Esophagus squamous epithelium (tissue), 4 donors: Measurements from ENCODE around the gene ANKRD40.

Experiments used
- POLR2A ChIP-seq, 4 donors: fragments of 450-650 bp; IDR thresholded peaks; one replicate each; pipeline ENCODE4 v1.6.1; 2017; ENCODE audit warnings: antibody characterized with exemption in 4 of 4, mild to moderate bottlenecking in 4 of 4, moderate library complexity in 3 of 4
- TF ChIP-seq, protein P1 (sequence below), 6 experiments: fragments of 450-650 bp in 4 of 6; fragments of 200-600 bp in 2 of 6; sonication (generic) in 2 of 6; IDR thresholded peaks; one replicate each; pipeline ENCODE4 v1.5.1; 2016 to 2019; ENCODE audit warnings: antibody characterized with exemption in 6 of 6, mild to moderate bottlenecking in 4 of 6, moderate library complexity in 4 of 6

- TF ChIP-seq, protein P1, sequence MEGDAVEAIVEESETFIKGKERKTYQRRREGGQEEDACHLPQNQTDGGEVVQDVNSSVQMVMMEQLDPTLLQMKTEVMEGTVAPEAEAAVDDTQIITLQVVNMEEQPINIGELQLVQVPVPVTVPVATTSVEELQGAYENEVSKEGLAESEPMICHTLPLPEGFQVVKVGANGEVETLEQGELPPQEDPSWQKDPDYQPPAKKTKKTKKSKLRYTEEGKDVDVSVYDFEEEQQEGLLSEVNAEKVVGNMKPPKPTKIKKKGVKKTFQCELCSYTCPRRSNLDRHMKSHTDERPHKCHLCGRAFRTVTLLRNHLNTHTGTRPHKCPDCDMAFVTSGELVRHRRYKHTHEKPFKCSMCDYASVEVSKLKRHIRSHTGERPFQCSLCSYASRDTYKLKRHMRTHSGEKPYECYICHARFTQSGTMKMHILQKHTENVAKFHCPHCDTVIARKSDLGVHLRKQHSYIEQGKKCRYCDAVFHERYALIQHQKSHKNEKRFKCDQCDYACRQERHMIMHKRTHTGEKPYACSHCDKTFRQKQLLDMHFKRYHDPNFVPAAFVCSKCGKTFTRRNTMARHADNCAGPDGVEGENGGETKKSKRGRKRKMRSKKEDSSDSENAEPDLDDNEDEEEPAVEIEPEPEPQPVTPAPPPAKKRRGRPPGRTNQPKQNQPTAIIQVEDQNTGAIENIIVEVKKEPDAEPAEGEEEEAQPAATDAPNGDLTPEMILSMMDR (IDR thresholded peaks at IDR 0.05): no peak
- no peak for TF ChIP-seq POLR2A (IDR thresholded peaks at IDR 0.05)
Measured at GRCh38 chr17:50645748-50646682, 61.7 kb downstream of the ANKRD40 start.
